Keratinocyte (primary cell): ENCODE measurements around the gene HIPK1.

ENCODE experiments used
- EZH2 ChIP-seq: IDR thresholded peaks from one replicate; pipeline ENCODE4 v1.6.1; 2012; ENCODE audit warnings: inconsistent platforms, mild to moderate bottlenecking, low read length, moderate library complexity
- TF ChIP-seq, protein P1 (sequence below), 3 experiments: IDR thresholded peaks in 1 of 3; conservative IDR thresholded peaks in 1 of 3; optimal IDR thresholded peaks in 1 of 3; 2 replicates in 2 of 3; 3 replicates in 1 of 3; pipeline versions ENCODE3 to v1.5.1; 2011; ENCODE audit warnings: low read length in 3 of 3, mild to moderate bottlenecking in 3 of 3, moderate library complexity in 2 of 3, control low read depth in 1 of 3, inconsistent platforms in 1 of 3; ENCODE audit not compliant: insufficient read depth in 2 of 3; ENCODE audit errors: extremely low read depth in 1 of 3

DNA sequence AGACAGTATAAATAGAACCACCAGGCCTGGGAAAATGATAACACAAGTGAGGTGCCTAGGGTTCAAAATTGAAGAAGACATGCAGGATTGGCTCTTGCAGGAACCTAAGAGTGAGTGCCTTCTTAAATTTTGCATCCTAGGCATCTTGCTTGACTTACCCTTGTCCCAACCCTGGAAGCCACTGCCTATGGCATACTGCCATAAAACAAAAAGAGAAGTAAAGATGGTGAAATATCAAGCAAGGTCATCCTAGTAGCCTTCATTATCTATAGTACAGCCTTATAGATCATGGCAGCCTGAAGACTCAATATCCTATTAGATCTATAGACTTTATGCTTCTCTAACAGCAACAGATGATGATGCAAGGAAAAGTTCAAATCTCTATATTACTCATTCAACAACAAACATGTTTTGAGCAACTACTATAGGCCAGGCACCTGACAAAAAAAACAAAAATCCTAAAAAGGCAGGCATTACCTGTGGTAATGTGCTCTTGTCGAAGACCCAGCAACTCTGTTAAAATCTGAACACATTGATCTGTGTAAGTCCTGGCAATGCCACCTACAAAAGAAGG, 30.8 kb upstream of the HIPK1 start:
- TF ChIP-seq, protein P1, sequence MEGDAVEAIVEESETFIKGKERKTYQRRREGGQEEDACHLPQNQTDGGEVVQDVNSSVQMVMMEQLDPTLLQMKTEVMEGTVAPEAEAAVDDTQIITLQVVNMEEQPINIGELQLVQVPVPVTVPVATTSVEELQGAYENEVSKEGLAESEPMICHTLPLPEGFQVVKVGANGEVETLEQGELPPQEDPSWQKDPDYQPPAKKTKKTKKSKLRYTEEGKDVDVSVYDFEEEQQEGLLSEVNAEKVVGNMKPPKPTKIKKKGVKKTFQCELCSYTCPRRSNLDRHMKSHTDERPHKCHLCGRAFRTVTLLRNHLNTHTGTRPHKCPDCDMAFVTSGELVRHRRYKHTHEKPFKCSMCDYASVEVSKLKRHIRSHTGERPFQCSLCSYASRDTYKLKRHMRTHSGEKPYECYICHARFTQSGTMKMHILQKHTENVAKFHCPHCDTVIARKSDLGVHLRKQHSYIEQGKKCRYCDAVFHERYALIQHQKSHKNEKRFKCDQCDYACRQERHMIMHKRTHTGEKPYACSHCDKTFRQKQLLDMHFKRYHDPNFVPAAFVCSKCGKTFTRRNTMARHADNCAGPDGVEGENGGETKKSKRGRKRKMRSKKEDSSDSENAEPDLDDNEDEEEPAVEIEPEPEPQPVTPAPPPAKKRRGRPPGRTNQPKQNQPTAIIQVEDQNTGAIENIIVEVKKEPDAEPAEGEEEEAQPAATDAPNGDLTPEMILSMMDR (optimal IDR thresholded peaks at IDR 0.05 in 1 of 3, IDR thresholded peaks at IDR 0.05 in 1 of 3, conservative IDR thresholded peaks at IDR 0.05 in 1 of 3; ENCODE audit: extremely low read depth in 1 of 3, insufficient read depth in 2 of 3, low read length in 3 of 3): no peak
- TF ChIP-seq EZH2: no peak
